H1 (cell line): ENCODE results near the gene MIER1. TPM values are rescaled to one million over a fixed set of nuclear protein-coding genes. Genes with fewer than 3 reads are reported as not detected.

ENCODE experiments used
- CTCF ChIA-PET: fragments of 300-600 bp; sonication (Branson Sonifier 250); formaldehyde crosslinking; loops from one replicate; lab custom pipeline; 2021; ENCODE audit not compliant: partially characterized antibody; lab: Charles Lee
- POLR2A ChIA-PET: fragments of 300-600 bp; sonication (Branson Sonifier 250); formaldehyde crosslinking; loops from one replicate; lab custom pipeline; 2021; ENCODE audit warnings: inconsistent platforms; ENCODE audit not compliant: partially characterized antibody; lab: Charles Lee
- DNase-seq, 2 experiments: peaks; one replicate each; pipeline versions ENCODE4 v3.0.0 to v3.0.0-alpha.2; 2010 to 2022; ENCODE audit warnings: low spot score in 2 of 2, low read depth in 1 of 2, mixed read lengths in 1 of 2
- FAIRE-seq: peaks from 2 replicates; lab custom pipeline; 2011; peaks lifted over from hg19 to GRCh38; lab: Jason Lieb, UNC
- H2AFZ ChIP-seq: 2 replicates; pipeline ENCODE4 v1.8.1; 2012; ENCODE audit warnings: low read length, inconsistent platforms
- H2AK5ac ChIP-seq: 2 replicates; pipeline ENCODE4 v1.6.1; 2013; ENCODE audit warnings: low read depth, low read length
- H2BK120ac ChIP-seq: replicated peaks from 2 replicates; pipeline ENCODE3; 2013; ENCODE audit warnings: low read depth, low read length, inconsistent platforms
- H2BK12ac ChIP-seq: 2 replicates; pipeline ENCODE4 v1.6.1; 2013; ENCODE audit warnings: low read depth, low read length
- H2BK15ac ChIP-seq: 2 replicates; pipeline ENCODE4 v1.6.1; 2013; ENCODE audit warnings: low read length
- H2BK20ac ChIP-seq: 2 replicates; pipeline ENCODE4 v1.6.1; 2013; ENCODE audit warnings: low read length
- H2BK5ac ChIP-seq: 2 replicates; pipeline ENCODE4 v1.6.1; 2013; ENCODE audit warnings: low read depth, low read length
- H3K14ac ChIP-seq: 2 replicates; pipeline ENCODE4 v1.6.1; 2013; ENCODE audit warnings: inconsistent platforms; ENCODE audit not compliant: insufficient read length
- H3K18ac ChIP-seq: 2 replicates; pipeline ENCODE4 v1.6.1; 2013; ENCODE audit warnings: low read length; ENCODE audit errors: extremely low read depth
- H3K23ac ChIP-seq: 2 replicates; pipeline ENCODE4 v1.6.1; 2013; ENCODE audit warnings: inconsistent platforms; ENCODE audit not compliant: insufficient read length
- H3K23me2 ChIP-seq: 2 replicates; pipeline ENCODE4 v1.6.1; 2013; ENCODE audit warnings: low read depth, low read length
- H3K27ac ChIP-seq: 2 replicates; pipeline ENCODE4 v1.6.1; 2011; ENCODE audit warnings: low read depth, low read length, inconsistent platforms
- H3K27me3 ChIP-seq, 4 experiments: replicated peaks in 1 of 4; 1 replicate in 1 of 4; 2 replicates in 3 of 4; pipeline versions ENCODE4 v1.6.1 to v1.8.1; 2011 to 2013; ENCODE audit warnings: low read length in 3 of 4, mild to moderate bottlenecking in 3 of 4, inconsistent platforms in 2 of 4, mixed read lengths in 2 of 4, moderate library complexity in 1 of 4; ENCODE audit not compliant: control insufficient read depth in 3 of 4, insufficient read depth in 3 of 4; ENCODE audit errors: extremely low read depth in 1 of 4
- H3K36me3 ChIP-seq, 4 experiments: 2 replicates each; pipeline versions ENCODE4 v1.6.1 to v1.8.1; 2011 to 2013; ENCODE audit warnings: mild to moderate bottlenecking in 4 of 4, low read length in 3 of 4, moderate library complexity in 2 of 4, control low read depth in 1 of 4, inconsistent platforms in 1 of 4; ENCODE audit not compliant: insufficient read depth in 4 of 4, control insufficient read depth in 2 of 4
- H3K4ac ChIP-seq: replicated peaks from 2 replicates; pipeline ENCODE3; 2013; ENCODE audit warnings: low read length, low read depth, mixed read lengths, inconsistent platforms; ENCODE audit not compliant: insufficient read length
- H3K4me1 ChIP-seq, 4 experiments: replicated peaks in 1 of 4; 1 replicate in 1 of 4; 2 replicates in 3 of 4; pipeline versions ENCODE4 v1.6.1 to v1.8.1; 2011 to 2013; ENCODE audit warnings: low read length in 3 of 4, inconsistent platforms in 2 of 4, mixed read lengths in 1 of 4; ENCODE audit not compliant: insufficient read depth in 4 of 4, control insufficient read depth in 3 of 4
- H3K4me2 ChIP-seq, 2 experiments: 2 replicates each; pipeline versions ENCODE4 v1.6.1 to v1.8.1; 2011 to 2013; ENCODE audit warnings: low read depth in 2 of 2, low read length in 2 of 2, control low read depth in 1 of 2, inconsistent platforms in 1 of 2, mild to moderate bottlenecking in 1 of 2; ENCODE audit not compliant: insufficient read depth in 1 of 2
- H3K4me3 ChIP-seq, 4 experiments: fragments of 200-600, 300-600 bp in 1 of 4; sonication (generic), shearing (Covaris generic), sonication (Bioruptor Twin) in 1 of 4; 2 replicates each; pipeline versions ENCODE4 v1.5.1 to v1.8.1; 2011 to 2016; ENCODE audit warnings: low read length in 4 of 4, low read depth in 3 of 4, control low read depth in 2 of 4, inconsistent platforms in 2 of 4, mild to moderate bottlenecking in 2 of 4, mixed read lengths in 1 of 4, moderate library complexity in 1 of 4; ENCODE audit not compliant: insufficient read depth in 2 of 4; ENCODE audit errors: extremely low read depth in 1 of 4
- H3K56ac ChIP-seq: replicated peaks from 2 replicates; pipeline ENCODE3; 2013; ENCODE audit warnings: low read depth, mild to moderate bottlenecking, mixed read lengths, low read length, inconsistent platforms; ENCODE audit not compliant: insufficient read length
- H3K79me1 ChIP-seq: 2 replicates; pipeline ENCODE4 v1.6.1; 2013; ENCODE audit warnings: low read depth, low read length, control low read depth
- H3K79me2 ChIP-seq, 2 experiments: 2 replicates each; pipeline versions ENCODE4 v1.6.1 to v1.8.1; 2012 to 2013; ENCODE audit warnings: low read length in 2 of 2, mild to moderate bottlenecking in 2 of 2, inconsistent platforms in 1 of 2; ENCODE audit not compliant: insufficient read depth in 2 of 2, control insufficient read depth in 1 of 2
- H3K9ac ChIP-seq, 4 experiments: replicated peaks in 1 of 4; 1 replicate in 1 of 4; 2 replicates in 3 of 4; pipeline versions ENCODE4 v1.6.1 to v1.8.1; 2011 to 2013; ENCODE audit warnings: low read depth in 3 of 4, low read length in 3 of 4, control low read depth in 2 of 4, mild to moderate bottlenecking in 2 of 4, moderate library complexity in 2 of 4, inconsistent platforms in 1 of 4; ENCODE audit errors: extremely low read depth in 1 of 4
- H3K9me3 ChIP-seq, 2 experiments: 2 replicates each; pipeline versions ENCODE4 v1.6.1 to v1.8.1; 2012 to 2013; ENCODE audit warnings: mild to moderate bottlenecking in 2 of 2, moderate library complexity in 2 of 2, control low read depth in 1 of 2, inconsistent platforms in 1 of 2, low read depth in 1 of 2, low read length in 1 of 2, mixed read lengths in 1 of 2; ENCODE audit not compliant: insufficient read depth in 2 of 2
- H4K20me1 ChIP-seq, 2 experiments: replicated peaks in 1 of 2; 2 replicates each; pipeline versions ENCODE3 to v1.8.1; 2011 to 2013; ENCODE audit warnings: inconsistent platforms in 2 of 2, low read length in 2 of 2, mild to moderate bottlenecking in 1 of 2; ENCODE audit not compliant: insufficient read depth in 2 of 2, control insufficient read depth in 1 of 2
- H4K5ac ChIP-seq: 2 replicates; pipeline ENCODE4 v1.6.1; 2013; ENCODE audit warnings: low read length, low read depth, mixed read lengths, inconsistent platforms; ENCODE audit not compliant: insufficient read length
- H4K8ac ChIP-seq: 2 replicates; pipeline ENCODE4 v1.8.0; 2013; ENCODE audit warnings: mild to moderate bottlenecking, moderate library complexity, low read length, inconsistent platforms; ENCODE audit not compliant: insufficient read depth; ENCODE audit errors: extremely low read depth
- H4K91ac ChIP-seq: replicated peaks from 2 replicates; pipeline ENCODE3; 2013; ENCODE audit warnings: low read length, mixed read lengths, inconsistent platforms; ENCODE audit not compliant: insufficient read length
- CHD1 ChIP-seq: IDR thresholded peaks from 2 replicates; pipeline ENCODE4 v1.6.1; 2012; ENCODE audit warnings: low read depth, low read length, improper control_type of control experiment
- KDM5A ChIP-seq: fragments of 200-600 bp; IDR thresholded peaks from 2 replicates; pipeline ENCODE4 v1.7.1; 2012; ENCODE audit warnings: mild to moderate bottlenecking, low read length, inconsistent platforms, mixed read lengths
- RNF2 ChIP-seq: fragments of 200-900, 300-1000 bp; sonication (generic); IDR thresholded peaks from 2 replicates; pipeline ENCODE4 v1.7.1; 2016; ENCODE audit warnings: borderline replicate concordance, low read depth, mild to moderate bottlenecking, antibody characterized with exemption, low read length; ENCODE audit not compliant: poor library complexity, severe bottlenecking; ENCODE audit errors: missing control alignments
- SP4 ChIP-seq: IDR thresholded peaks from 2 replicates; pipeline ENCODE4 v1.6.1; 2012; ENCODE audit warnings: low read length, inconsistent platforms
- TCF12 ChIP-seq: IDR thresholded peaks from 2 replicates; pipeline ENCODE4 v1.6.1; 2011; ENCODE audit warnings: low read depth, mild to moderate bottlenecking, low read length
- WGBS, 2 experiments: shearing (Covaris generic) in 1 of 2; methylation state at CpG; one replicate each; pipeline versions ENCODE4 v1.1.6 to v1.1.7; 2013 to 2015; ENCODE audit warnings: low lambda C conversion rate in 2 of 2, mixed read lengths in 2 of 2, inconsistent platforms in 1 of 2, low coverage in 1 of 2, missing lambda C conversion rate in 1 of 2; ENCODE audit not compliant: insufficient replicate concordance in 2 of 2, insufficient coverage in 1 of 2, insufficient read length in 1 of 2; ENCODE audit errors: extremely low coverage in 1 of 2, missing lambda C conversion rate in 1 of 2; 5-methylcytosine and 5-hydroxymethylcytosine counted together
- polyA plus RNA-seq, 7 experiments: library from polyadenylated mRNA; depleted of rRNA in 3 of 7; stranded (reverse) in 5 of 7; unstranded in 2 of 7; fragments of >200 nt in 5 of 7; fragments of 200-250 nt in 2 of 7; gene quantifications; 1 replicate in 5 of 7; 2 replicates in 1 of 7; 4 replicates in 1 of 7; pipeline versions ENCODE4 v1.2.1 to v1.2.3, GENCODE V29; 2011 to 2013; ENCODE audit warnings: missing spikeins in 2 of 7, mixed read lengths in 2 of 7
- total RNA-seq: library from RNA; stranded (reverse); fragmentation: NEBNext Ultra II Directional; extraction: Animal tissue kit (Norgen Biotek cat#: 25700); gene quantifications from 2 replicates; pipeline ENCODE4 v1.2.1, GENCODE V29; 2021

MIER1 gene
- total and polyA plus RNA-seq, 2 of the 8 experiments (the other 6 are each of a cell fraction or from before 2014, with no cell fraction given): 5.2 to 33.5 TPM

DNA sequence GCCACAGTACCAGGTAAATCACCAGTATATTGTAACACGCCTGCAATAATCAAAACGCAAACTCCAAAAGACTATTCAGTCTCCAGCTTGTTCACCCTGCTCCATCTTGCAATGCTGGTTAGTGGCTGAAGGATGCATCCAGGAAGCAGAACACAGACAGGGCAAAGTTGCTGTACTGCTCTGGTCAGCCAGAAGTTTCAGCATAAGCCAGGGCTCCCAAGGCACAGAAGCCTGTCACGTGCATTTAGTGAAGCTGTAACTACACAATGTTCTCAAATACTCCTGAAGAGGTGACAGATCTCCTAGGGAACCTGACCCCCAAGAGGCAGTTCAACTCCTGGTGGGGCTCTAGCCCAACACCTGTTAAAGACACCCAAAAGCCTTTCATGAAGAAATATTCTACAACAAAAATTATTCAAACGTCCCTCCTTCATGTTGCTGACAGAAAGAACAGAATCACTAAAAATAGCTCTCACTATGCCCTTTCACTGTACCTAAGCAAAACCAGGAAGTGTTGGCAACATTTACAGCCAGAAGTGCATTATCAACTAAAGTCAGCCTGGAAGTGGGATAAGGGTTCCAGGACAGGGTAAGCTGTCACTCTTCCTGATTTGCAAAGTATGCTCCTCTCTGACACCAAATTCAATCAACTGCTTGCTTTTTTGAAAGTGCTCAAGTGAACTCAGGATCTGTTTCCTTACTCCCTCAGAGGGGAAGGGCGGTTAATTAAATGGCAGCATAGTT lies 77.1 kb downstream of the MIER1 start:
- H2BK15ac ChIP-seq: no peak overlapping the region
- H3K4me2 ChIP-seq: no peak overlapping the region
- DNase-seq (no peak), FAIRE-seq (no peak)
- H3K79me2 ChIP-seq: no peaks in the 10 kb centered on the region
- H4K5ac ChIP-seq: no peak overlapping the region
- H2BK120ac ChIP-seq: no peak overlapping the region
- ChIA-PET CTCF (interaction anchor here (0.6 to 5.4 kb wide), 7 partner anchors 17 to 278 kb away, joined by 3 to 27 read pairs (median 6); partner anchors contain the start of gene MIER1), POLR2A (no interaction called here)
- no peak overlapping the region for H4K91ac ChIP-seq
- H3K79me1 ChIP-seq: no peaks in the 10 kb centered on the region
- H2BK20ac ChIP-seq: no peak overlapping the region
- H3K4ac ChIP-seq: no peak overlapping the region
- no peaks in the 10 kb centered on the region for H3K4me1 ChIP-seq
- no peak overlapping the region for H3K56ac ChIP-seq
- H3K18ac ChIP-seq: no peak overlapping the region
- H2AK5ac ChIP-seq: no peak overlapping the region
- no peaks in the 10 kb centered on the region for H4K20me1 ChIP-seq
- no peak overlapping the region for H3K14ac ChIP-seq
- no peak overlapping the region for H3K27ac ChIP-seq
- no peak overlapping the region for H2AFZ ChIP-seq
- no peaks in the 10 kb centered on the region for H3K23me2 ChIP-seq
- TF ChIP-seq TCF12 (no peak), CHD1 (no peak), RNF2 (no peak), SP4 (no peak), KDM5A (no peak)
- H3K9ac ChIP-seq: no peak overlapping the region; a peak in 1 of 7 replicates
- no peak overlapping the region for H3K4me3 ChIP-seq
- no peaks in the 10 kb centered on the region for H3K27me3 ChIP-seq
- H2BK5ac ChIP-seq: no peak overlapping the region
- H3K9me3 ChIP-seq: no peaks in the 10 kb centered on the region
- no peak overlapping the region for H2BK12ac ChIP-seq
- 94% methylated on average over 5 of the region's 5 CpGs; no CpG with 5 or more reads in 1 of the 2 experiments for WGBS, 2 experiments
- peaks cover 0 to 3% (median 0%) of the 10 kb centered on the region in 4 experiments; a peak in 1 of 8 replicates for H3K36me3 ChIP-seq
- H4K8ac ChIP-seq: no peak overlapping the region
- H3K23ac ChIP-seq: no peak overlapping the region
